ENCODE data around the gene SYNDIG1. TPM values are rescaled to one million over a fixed set of nuclear protein-coding genes. Genes with fewer than 3 reads are reported as not detected.

Gene SYNDIG1
- total RNA-seq, 2 experiments from 2014 or later, result not detected

DNA sequence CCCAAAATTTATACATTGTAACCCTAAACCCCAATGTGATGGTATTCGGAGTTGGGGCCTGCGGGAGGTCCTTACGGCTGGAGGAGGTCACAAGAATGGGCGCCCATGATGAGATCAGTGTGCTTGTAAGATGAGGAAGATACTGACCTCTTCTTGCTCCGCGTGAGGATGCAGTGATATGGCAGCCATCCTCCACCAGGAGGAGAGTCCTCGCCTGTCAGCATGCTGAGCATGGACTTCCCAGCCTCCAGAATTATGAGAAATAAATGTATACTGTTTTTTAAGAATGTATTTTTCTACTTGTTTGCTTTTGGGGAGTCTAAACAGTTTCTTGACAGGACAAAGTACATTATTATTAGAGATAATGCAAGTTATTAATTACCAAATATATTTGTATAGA is 8.7 kb upstream of the SYNDIG1 start:
- Histone ChIP-seq H3K4me1 (ENCODE audit: insufficient read depth, low read length, poor library complexity, severe bottlenecking) (no peaks in the 10 kb centered on the region), H2AFZ (ENCODE audit: low read length) (no peak overlapping the region), H3K79me2 (ENCODE audit: insufficient read depth, low read depth, low read length) (no peaks in the 10 kb centered on the region), H4K20me1 (ENCODE audit: insufficient read depth, low read length) (no peaks in the 10 kb centered on the region), H3K36me3 (ENCODE audit: insufficient read depth, low read length) (no peaks in the 10 kb centered on the region), H3K9me3 (ENCODE audit: low read length) (no peaks in the 10 kb centered on the region), H3K9me2 (ENCODE audit: insufficient read depth, low read length) (no peaks in the 10 kb centered on the region), H3K4me3 (ENCODE audit: low read depth, low read length, poor library complexity, severe bottlenecking) (no peak overlapping the region), H3K27ac (ENCODE audit: low read depth, low read length, poor library complexity, severe bottlenecking) (no peak overlapping the region), H3K4me2 (ENCODE audit: low read length) (no peak overlapping the region)
- BruUV-seq (replicated peaks), result no TSS peak
- DNase-seq (ENCODE audit: low spot score), result no peak
- intact Hi-C loops (cut with micrococcal nuclease; ENCODE audit: unreplicated experiment), result no loop called here
- ChIA-PET POLR2A (no interaction called here), CTCF (ENCODE audit: unreplicated experiment) (no interaction called here)
- TF ChIP-seq CTCF (conservative IDR thresholded peaks at IDR 0.05; ENCODE audit: low read length) (no peak), EZH2phosphoT487 (IDR thresholded peaks at IDR 0.05; ENCODE audit: borderline replicate concordance, low read depth, low read length) (no peak)

- H3K79me2 ChIP-seq (ENCODE audit: insufficient read depth, low read depth, low read length), result no peaks in the 10 kb centered on the region
- H3K4me3 ChIP-seq (ENCODE audit: low read depth, low read length, poor library complexity, severe bottlenecking), result no peak overlapping the region
- H3K36me3 ChIP-seq (ENCODE audit: insufficient read depth, low read length), result no peaks in the 10 kb centered on the region
- H3K27ac ChIP-seq (ENCODE audit: low read depth, low read length, poor library complexity, severe bottlenecking), result no peak overlapping the region
- H2AFZ ChIP-seq (ENCODE audit: low read length), result no peak overlapping the region
- H3K9me3 ChIP-seq (ENCODE audit: low read length), result no peaks in the 10 kb centered on the region
- no peak for TF ChIP-seq CTCF (conservative IDR thresholded peaks at IDR 0.05; ENCODE audit: low read length)
- TF ChIP-seq EZH2phosphoT487 (IDR thresholded peaks at IDR 0.05; ENCODE audit: borderline replicate concordance, low read depth, low read length), result no peak
- H3K4me2 ChIP-seq (ENCODE audit: low read length), result no peak overlapping the region
- no peak for DNase-seq (ENCODE audit: low spot score)
- POLR2A ChIA-PET, result no interaction called here
- CTCF ChIA-PET (ENCODE audit: unreplicated experiment), result no interaction called here
- H4K20me1 ChIP-seq (ENCODE audit: insufficient read depth, low read length), result no peaks in the 10 kb centered on the region
- intact Hi-C loops (cut with micrococcal nuclease; ENCODE audit: unreplicated experiment), result no loop called here
- no peaks in the 10 kb centered on the region for H3K4me1 ChIP-seq (ENCODE audit: insufficient read depth, low read length, poor library complexity, severe bottlenecking)
- BruUV-seq (replicated peaks), result no TSS peak
- no peaks in the 10 kb centered on the region for H3K9me2 ChIP-seq (ENCODE audit: insufficient read depth, low read length)
Observed at GRCh38 chr20:24461848-24462247, 7.6 kb upstream of the SYNDIG1 start.

DNA sequence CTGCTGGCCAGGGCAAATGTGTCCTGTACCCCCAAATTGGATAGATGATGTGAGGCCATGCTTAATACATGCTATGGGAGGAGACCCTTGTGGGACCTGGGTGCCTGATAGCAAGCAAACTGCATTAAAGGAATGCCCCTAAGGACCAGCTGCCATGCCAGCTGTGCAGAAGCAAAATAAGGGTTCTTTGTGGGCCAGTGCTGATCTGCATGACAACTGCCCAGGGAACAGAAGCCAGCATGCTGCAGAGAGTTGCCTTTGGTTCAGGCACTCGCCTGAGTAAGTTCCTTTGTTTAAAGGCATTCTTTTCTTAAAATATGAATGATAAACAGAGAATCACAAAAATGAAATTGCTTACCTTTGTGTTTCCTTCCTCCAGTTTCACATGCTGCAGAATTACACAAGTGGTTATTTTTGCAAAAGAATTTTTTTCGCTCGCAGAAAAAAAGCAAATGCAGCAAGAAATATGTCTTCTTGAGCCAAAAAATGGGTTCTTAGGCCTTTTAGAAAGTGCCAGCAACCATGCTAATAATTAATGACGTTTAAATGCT is 6.9 kb upstream of the SYNDIG1 start:
- Histone ChIP-seq H3K4me3 (ENCODE audit: low read depth, low read length, poor library complexity, severe bottlenecking) (no peak overlapping the region), H3K36me3 (ENCODE audit: insufficient read depth, low read length) (no peaks in the 10 kb centered on the region), H3K27ac (ENCODE audit: low read depth, low read length, poor library complexity, severe bottlenecking) (no peak overlapping the region), H3K9me2 (ENCODE audit: insufficient read depth, low read length) (no peaks in the 10 kb centered on the region), H2AFZ (ENCODE audit: low read length) (no peak overlapping the region), H3K4me1 (ENCODE audit: insufficient read depth, low read length, poor library complexity, severe bottlenecking) (no peaks in the 10 kb centered on the region), H3K4me2 (ENCODE audit: low read length) (no peak overlapping the region), H3K79me2 (ENCODE audit: insufficient read depth, low read depth, low read length) (no peaks in the 10 kb centered on the region), H4K20me1 (ENCODE audit: insufficient read depth, low read length) (no peaks in the 10 kb centered on the region), H3K9me3 (ENCODE audit: low read length) (no peaks in the 10 kb centered on the region)
- POLR2A ChIA-PET, result no interaction called here
- TF ChIP-seq EZH2phosphoT487 (IDR thresholded peaks at IDR 0.05; ENCODE audit: borderline replicate concordance, low read depth, low read length) (no peak), CTCF (conservative IDR thresholded peaks at IDR 0.05; ENCODE audit: low read length) (no peak)
- BruUV-seq (replicated peaks), result no TSS peak
- CTCF ChIA-PET (ENCODE audit: unreplicated experiment), result no interaction called here
- DNase-seq (ENCODE audit: low spot score), result no peak
- intact Hi-C loops (cut with micrococcal nuclease; ENCODE audit: unreplicated experiment), result no loop called here
